Measurements from ENCODE around the gene KCNQ1.

The KCNQ1 gene

DNA sequence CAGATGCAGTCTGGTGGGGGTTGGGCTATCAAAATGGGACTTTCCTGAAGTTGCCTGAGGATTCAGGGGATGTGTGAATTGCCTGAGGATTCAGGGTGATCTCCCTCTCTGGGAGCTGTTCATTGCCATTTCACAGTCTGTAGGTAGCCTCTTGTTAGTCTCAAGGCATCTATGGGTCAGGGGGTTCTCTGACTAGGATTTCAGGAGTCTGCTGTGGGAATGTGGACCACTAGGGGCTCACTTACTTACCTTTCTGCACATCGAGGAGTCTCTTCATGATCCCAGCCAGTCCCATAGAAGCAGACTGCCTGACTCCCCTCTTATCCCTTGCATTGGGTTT lies 200.9 kb downstream of the KCNQ1 start:
- no peaks in the 10 kb centered on the region for H3K9me3 ChIP-seq
- H3K4me1 ChIP-seq = no peaks in the 10 kb centered on the region
- no peaks in the 10 kb centered on the region for H3K36me3 ChIP-seq
- no peak overlapping the region for H3K4me3 ChIP-seq (ENCODE audit: low read depth, low read length)
- DNase-seq = no peak
- TF ChIP-seq, protein P1, sequence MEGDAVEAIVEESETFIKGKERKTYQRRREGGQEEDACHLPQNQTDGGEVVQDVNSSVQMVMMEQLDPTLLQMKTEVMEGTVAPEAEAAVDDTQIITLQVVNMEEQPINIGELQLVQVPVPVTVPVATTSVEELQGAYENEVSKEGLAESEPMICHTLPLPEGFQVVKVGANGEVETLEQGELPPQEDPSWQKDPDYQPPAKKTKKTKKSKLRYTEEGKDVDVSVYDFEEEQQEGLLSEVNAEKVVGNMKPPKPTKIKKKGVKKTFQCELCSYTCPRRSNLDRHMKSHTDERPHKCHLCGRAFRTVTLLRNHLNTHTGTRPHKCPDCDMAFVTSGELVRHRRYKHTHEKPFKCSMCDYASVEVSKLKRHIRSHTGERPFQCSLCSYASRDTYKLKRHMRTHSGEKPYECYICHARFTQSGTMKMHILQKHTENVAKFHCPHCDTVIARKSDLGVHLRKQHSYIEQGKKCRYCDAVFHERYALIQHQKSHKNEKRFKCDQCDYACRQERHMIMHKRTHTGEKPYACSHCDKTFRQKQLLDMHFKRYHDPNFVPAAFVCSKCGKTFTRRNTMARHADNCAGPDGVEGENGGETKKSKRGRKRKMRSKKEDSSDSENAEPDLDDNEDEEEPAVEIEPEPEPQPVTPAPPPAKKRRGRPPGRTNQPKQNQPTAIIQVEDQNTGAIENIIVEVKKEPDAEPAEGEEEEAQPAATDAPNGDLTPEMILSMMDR (IDR thresholded peaks at IDR 0.05; ENCODE audit: low read depth, low read length) = no peak
- H3K27me3 ChIP-seq = no peaks in the 10 kb centered on the region

DNA sequence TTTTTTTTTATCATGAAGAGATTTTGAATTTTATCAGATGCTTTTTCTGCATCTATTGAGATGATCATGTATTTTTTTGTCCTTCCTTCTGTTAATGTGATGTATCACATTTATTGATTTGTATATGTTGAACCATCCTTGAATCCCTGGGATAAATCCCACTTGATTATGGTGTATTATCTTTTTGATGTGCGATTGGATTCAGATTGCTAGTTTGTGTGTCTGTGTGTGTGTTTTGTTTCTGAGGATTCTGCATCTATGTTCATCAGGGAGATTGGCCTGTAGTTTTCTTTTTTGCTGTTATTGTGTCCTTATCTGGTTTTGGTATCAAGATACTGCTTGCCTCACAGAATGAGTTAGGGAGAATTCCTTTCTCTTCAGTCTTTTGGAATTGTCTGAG lies 202.4 kb downstream of the KCNQ1 start:
- H3K27me3 ChIP-seq = no peaks in the 10 kb centered on the region

DNA sequence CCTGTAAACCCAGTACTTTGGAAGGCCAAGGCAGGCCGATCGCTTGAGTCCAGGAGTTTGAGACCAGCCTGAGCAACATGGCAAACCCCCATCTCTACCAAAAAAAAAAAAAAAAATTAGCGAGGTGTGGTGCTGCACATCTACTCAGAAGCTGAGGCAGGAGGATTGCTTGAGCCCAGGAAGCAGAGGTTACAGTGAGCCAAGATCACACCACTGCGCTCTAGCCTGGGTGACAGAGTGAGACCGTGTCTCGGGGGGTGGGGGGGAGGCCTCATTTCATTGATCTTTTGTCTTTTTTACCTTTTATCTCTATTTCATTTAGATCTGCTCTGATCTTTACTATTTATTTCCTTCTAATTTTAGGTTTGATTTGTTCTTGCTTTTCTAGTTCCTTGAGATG lies 203.1 kb downstream of the KCNQ1 start:
- no peak for DNase-seq
- H3K36me3 ChIP-seq = no peaks in the 10 kb centered on the region
- no peaks in the 10 kb centered on the region for H3K27me3 ChIP-seq
- no peaks in the 10 kb centered on the region for H3K4me1 ChIP-seq
- no peaks in the 10 kb centered on the region for H3K9me3 ChIP-seq
- no peak overlapping the region for H3K4me3 ChIP-seq (ENCODE audit: low read depth, low read length)
- TF ChIP-seq, protein P1 (IDR thresholded peaks at IDR 0.05; ENCODE audit: low read depth, low read length) = no peak

More for the DNA sequence above, 202.4 kb downstream of the KCNQ1 start:
- Histone ChIP-seq H3K36me3 (no peaks in the 10 kb centered on the region), H3K9me3 (no peaks in the 10 kb centered on the region), H3K4me3 (ENCODE audit: low read depth, low read length) (no peak overlapping the region), H3K4me1 (no peaks in the 10 kb centered on the region)
- no peak for DNase-seq
- TF ChIP-seq, protein P1 (IDR thresholded peaks at IDR 0.05; ENCODE audit: low read depth, low read length) = no peak

DNA sequence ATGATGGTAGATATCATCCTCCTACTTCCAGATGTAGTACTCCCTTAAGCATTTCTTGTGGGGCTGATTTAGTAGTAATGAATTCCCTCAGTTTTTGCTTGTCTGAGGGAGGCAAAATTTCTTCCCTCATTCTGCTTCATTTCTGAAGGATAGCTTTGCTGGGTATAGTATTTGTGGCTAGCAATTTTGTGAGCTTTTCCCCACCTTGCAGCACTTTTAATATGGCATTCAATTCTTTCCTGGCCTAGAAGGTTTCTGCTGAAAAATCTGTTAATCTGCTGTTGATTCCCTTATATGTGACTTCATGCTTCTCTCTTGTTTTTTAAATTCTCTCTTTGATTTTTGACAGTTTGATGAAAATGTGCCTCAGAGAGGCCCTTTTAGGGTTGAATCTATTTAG lies 204.6 kb downstream of the KCNQ1 start:
- H3K36me3 ChIP-seq = no peaks in the 10 kb centered on the region
- no peaks in the 10 kb centered on the region for H3K27me3 ChIP-seq
- TF ChIP-seq, protein P1 (IDR thresholded peaks at IDR 0.05; ENCODE audit: low read depth, low read length) = no peak
- no peak for DNase-seq
- no peaks in the 10 kb centered on the region for H3K4me1 ChIP-seq
- no peaks in the 10 kb centered on the region for H3K9me3 ChIP-seq
- no peak overlapping the region for H3K4me3 ChIP-seq (ENCODE audit: low read depth, low read length)

DNA sequence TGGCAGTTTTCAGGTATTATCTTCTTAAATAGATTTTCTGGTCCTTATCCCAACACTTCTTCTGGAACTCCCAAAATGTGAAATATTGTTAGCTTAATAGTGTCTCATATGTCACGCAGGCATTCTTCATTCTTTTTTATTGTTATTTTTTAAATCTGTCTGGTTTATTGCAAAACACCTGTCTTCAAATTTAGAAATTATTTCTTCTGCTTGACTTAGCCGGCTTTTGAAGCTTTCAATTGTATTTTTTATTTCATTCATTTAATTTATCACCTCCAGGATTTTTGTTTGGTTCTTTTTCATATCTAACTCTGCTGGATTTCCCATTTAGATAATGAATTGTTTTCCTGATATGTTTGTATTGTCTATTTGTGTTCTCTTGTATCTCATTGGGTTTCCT lies 205.0 kb downstream of the KCNQ1 start:
- H3K9me3 ChIP-seq = no peaks in the 10 kb centered on the region

DNA sequence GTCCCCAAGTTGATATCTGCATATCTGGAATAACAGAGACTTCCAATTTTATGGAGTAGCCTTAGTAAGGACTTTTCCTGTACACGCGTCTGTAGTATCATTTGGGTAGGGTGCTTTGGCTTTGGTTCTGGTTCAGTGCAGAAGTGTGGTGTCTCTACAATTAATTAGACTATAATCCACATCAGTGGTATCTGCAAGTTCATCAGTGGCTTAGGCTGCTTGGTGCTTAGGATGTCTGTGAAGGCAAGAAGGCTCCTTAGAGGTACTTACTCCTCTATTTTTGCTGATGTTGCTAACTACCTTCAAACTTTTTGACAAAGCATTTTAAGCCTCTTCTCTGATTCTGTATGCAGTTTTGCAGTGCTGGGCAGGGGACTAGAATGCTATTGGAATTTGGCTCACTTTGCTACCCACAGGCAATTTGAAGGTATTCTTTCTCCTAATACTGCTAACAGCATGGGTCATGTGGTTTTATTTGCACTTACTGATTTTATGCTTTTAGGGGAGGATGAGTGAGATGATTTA lies 205.6 kb downstream of the KCNQ1 start:
- TF ChIP-seq, protein P1 (IDR thresholded peaks at IDR 0.05; ENCODE audit: low read depth, low read length) = no peak
- no peaks in the 10 kb centered on the region for H3K36me3 ChIP-seq
- H3K4me1 ChIP-seq = no peaks in the 10 kb centered on the region
- H3K4me3 ChIP-seq (ENCODE audit: low read depth, low read length) = no peak overlapping the region
- no peaks in the 10 kb centered on the region for H3K9me3 ChIP-seq
- DNase-seq = no peak
- no peaks in the 10 kb centered on the region for H3K27me3 ChIP-seq

More for the DNA sequence above, 205.0 kb downstream of the KCNQ1 start:
- TF ChIP-seq, protein P1 (IDR thresholded peaks at IDR 0.05; ENCODE audit: low read depth, low read length) = no peak
- Histone ChIP-seq H3K27me3 (no peaks in the 10 kb centered on the region), H3K4me1 (no peaks in the 10 kb centered on the region), H3K36me3 (no peaks in the 10 kb centered on the region), H3K4me3 (ENCODE audit: low read depth, low read length) (no peak overlapping the region)
- DNase-seq = no peak

Data from BE2C (cell line).